Mononuclear cell (primary cell): ENCODE results near the gene CTSW. TPM values are rescaled to one million over a fixed set of nuclear protein-coding genes. Genes with fewer than 3 reads are reported as not detected.
A peak's percentile ranks its signal among the peaks of the same experiment; 100 is the strongest.
"Not testable (repeated sequence)": the region's sequence is repeated elsewhere in the genome, so short reads cannot be mapped to it uniquely, and the experiment has no call there.

Experiments used
- H3K27me3 ChIP-seq: 2 replicates; pipeline ENCODE4 v1.6.0; 2011; ENCODE audit warnings: low read length, control low read depth; ENCODE audit not compliant: insufficient read depth
- H3K4me1 ChIP-seq: 2 replicates; pipeline ENCODE4 v1.5.1; 2011; ENCODE audit warnings: mild to moderate bottlenecking, low read length, control low read depth; ENCODE audit not compliant: insufficient read depth
- H3K4me3 ChIP-seq: 2 replicates; pipeline ENCODE4 v1.5.1; 2011; ENCODE audit warnings: mild to moderate bottlenecking, low read length, moderate library complexity
- H3K9me3 ChIP-seq: 2 replicates; pipeline ENCODE4 v1.5.1; 2011; ENCODE audit warnings: low read depth, mild to moderate bottlenecking, control low read depth, low read length
- total RNA-seq: library from RNA; depleted of rRNA; stranded (reverse); fragments of >200 nt; gene quantifications from one replicate; pipeline ENCODE4 v1.2.3, GENCODE V29; 2012

CTSW gene
- total RNA-seq, 1 donor, result 130 TPM

DNA sequence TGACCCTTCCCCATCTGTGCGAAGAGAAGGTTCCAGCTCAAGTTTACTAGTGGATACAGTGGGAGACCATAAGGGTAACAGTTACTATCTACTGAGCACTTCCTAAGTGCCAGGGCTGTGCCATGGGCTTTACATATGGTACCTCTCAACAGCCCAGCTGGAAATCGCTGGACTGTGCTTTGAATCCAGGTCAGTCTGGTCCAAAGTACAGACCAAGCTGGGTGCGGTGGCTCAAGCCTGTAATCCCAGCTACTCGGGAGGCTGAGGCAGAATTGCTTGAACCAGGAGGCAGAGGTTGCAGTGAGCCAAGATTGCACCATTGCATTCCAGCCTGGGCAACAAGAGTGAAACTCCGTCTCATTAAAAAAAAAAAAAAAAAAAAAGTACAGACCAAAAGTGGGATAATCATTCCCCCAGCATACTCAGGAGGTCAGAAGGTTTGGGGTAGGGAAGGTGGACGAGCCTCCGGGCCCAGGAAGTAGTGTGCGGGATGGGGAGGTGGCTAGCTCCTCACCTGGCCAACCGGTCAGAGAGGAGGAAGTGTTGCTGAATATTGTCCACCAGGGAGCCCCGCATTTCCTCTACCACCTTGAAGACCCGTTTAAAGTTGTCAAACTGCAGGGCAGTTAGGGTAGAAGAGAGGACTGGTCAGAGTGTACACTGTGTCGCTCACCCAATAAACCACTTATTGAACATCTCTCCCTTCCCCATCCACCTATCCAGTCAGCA is 6.3 kb downstream of the CTSW start:
- Histone ChIP-seq H3K27me3 (no peaks in the 10 kb centered on the region), H3K4me1 (peaks cover 48% of the 10 kb centered on the region)

GRCh38 chr11:65886826-65887722 is 7.4 kb downstream of the CTSW start:
- Histone ChIP-seq H3K4me3 (peak overlapping the region; percentile 71), H3K9me3 (no peaks in the 10 kb centered on the region), H3K4me1 (peaks cover 55% of the 10 kb centered on the region), H3K27me3 (no peaks in the 10 kb centered on the region)

More for the DNA sequence above, 6.3 kb downstream of the CTSW start:
- no peaks in the 10 kb centered on the region for H3K9me3 ChIP-seq
- H3K4me3 ChIP-seq, result no peak overlapping the region

DNA sequence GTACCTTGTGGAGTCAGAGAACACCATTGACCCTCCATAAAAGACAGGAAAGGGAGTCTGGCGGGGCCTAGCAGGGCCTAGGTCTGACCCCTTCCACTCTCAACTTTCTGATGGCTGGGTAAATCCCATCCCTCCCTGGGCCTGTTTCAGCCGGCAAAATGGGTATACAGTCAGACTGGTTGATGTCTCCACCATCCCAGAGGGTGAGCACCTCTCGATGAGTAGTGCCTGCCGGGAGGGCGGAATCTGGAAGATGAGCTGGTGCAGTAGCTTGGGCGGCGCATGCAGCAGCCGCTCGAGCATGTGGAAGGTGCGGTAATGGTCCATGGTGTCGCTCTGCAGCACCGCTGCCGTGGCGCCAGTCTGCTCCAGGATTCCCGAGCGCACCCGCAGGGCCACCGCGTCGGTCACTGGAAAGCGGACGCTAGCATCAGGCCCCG is 8.1 kb downstream of the CTSW start:
- H3K9me3 ChIP-seq, result no peaks in the 10 kb centered on the region
- H3K27me3 ChIP-seq, result no peaks in the 10 kb centered on the region
- H3K4me1 ChIP-seq, result peaks cover 61% of the 10 kb centered on the region
- peak overlapping the region; percentile 71 for H3K4me3 ChIP-seq

DNA sequence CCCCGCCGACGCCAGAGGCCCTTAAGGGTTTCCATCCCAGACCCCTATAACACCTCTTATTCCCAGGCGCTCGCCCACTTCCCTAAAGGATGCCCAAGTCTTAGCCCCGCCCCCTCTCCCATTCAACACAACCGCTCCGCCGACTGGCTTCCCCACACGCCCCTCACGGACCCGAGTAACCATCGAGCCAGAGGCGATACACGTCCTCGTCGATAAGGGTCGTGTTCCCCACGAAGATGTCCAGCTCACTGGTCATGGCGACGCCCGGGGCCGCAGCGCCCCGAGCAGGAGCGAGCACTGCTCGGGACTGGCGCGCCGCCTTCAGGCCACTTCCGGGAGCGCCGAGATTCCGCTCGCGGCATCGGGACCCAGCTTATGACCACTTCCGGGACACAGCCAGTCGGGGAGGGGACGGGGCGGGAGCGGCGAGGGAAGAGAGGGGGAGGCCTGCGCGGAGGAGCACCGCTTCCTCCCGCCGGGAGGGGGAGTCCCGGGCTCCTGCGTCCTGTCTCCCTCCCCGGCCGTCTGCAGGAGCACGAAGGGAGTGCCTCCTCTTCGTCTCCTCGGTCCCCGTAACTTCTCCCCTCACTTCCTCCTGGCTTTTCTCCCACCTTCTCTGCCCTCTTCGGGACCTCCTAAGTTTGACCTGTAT is 8.7 kb downstream of the CTSW start, which contains the start of gene FIBP:
TSS of gene FIBP (minus strand) at position 309 of the 652 bp plus-strand sequence. CDS start at position 256, 53 bp downstream.
- H3K4me3 ChIP-seq, result peak within 1 kb of the TSS; percentile 71
- no peaks in the 10 kb centered on the region for H3K27me3 ChIP-seq
- H3K9me3 ChIP-seq, result no peaks in the 10 kb centered on the region
- peaks cover 67% of the 10 kb centered on the region for H3K4me1 ChIP-seq

- Histone ChIP-seq H3K27me3 (no peaks in the 10 kb centered on the region), H3K4me1 (peaks cover 77% of the 10 kb centered on the region), H3K9me3 (no peaks in the 10 kb centered on the region), H3K4me3 (peak within 1 kb of the TSS; percentile 58)
Observed at GRCh38 chr11:65890324-65891218, 10.9 kb downstream of the CTSW start, which contains the start of gene CCDC85B. Gene CCDC85B, plus strand, starts transcription at chr11:65890673. Its CDS starts 111 bp downstream, at chr11:65890784.

DNA sequence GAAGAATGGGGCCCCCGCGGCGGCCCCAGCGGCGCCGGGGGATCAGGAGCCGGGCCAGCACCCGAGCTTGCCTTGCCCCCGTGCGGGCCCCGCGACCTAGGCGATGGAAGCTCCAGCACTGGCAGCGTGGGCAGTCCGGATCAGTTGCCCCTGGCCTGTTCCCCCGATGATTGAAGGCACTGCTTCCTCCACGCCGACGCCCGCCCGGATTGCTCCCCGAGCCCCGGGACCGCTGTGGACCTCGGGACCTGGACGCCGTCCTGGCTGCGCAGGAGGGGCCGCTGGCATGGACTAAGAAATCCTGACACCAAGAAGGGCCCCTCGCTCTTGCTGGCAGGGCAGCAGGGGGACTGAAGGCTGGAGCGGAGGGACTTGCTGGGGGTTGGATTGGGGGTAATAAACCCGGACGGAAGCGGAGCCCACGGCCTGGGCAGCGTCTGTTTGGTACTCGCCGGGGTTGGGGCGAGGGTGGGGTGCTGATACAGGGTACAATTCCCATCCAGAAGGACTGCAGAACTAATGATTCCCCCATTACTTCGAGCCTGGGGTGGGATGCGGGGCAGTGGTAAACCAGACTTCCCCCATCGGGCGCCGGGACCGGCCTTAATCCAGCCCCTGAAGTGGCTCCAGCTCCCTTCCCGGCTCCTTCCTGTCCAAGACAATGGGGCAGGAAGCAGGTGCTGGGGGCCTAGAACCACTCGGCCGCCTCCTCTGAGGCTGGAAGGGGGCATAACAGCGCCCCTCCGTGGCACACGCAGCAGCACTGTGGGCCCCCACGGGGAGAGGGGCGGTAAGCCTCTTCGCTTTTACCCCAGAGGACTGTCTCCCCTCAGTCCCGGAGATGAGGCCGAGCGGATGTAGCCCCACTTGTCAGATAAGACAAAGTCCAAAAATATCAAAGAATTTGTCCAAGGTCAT is 11.8 kb downstream of the CTSW start:
- H3K4me1 ChIP-seq, result peaks cover 77% of the 10 kb centered on the region
- H3K27me3 ChIP-seq, result no peaks in the 10 kb centered on the region
- H3K9me3 ChIP-seq, result no peaks in the 10 kb centered on the region
- peak overlapping the region; percentile 58 for H3K4me3 ChIP-seq

GRCh38 chr11:65892137-65892540 is 12.5 kb downstream of the CTSW start:
- H3K27me3 ChIP-seq, H3K9me3 ChIP-seq: not testable (repeated sequence)
- Histone ChIP-seq H3K4me3 (peak overlapping the region; percentile 58), H3K4me1 (peaks cover 72% of the 10 kb centered on the region)

DNA sequence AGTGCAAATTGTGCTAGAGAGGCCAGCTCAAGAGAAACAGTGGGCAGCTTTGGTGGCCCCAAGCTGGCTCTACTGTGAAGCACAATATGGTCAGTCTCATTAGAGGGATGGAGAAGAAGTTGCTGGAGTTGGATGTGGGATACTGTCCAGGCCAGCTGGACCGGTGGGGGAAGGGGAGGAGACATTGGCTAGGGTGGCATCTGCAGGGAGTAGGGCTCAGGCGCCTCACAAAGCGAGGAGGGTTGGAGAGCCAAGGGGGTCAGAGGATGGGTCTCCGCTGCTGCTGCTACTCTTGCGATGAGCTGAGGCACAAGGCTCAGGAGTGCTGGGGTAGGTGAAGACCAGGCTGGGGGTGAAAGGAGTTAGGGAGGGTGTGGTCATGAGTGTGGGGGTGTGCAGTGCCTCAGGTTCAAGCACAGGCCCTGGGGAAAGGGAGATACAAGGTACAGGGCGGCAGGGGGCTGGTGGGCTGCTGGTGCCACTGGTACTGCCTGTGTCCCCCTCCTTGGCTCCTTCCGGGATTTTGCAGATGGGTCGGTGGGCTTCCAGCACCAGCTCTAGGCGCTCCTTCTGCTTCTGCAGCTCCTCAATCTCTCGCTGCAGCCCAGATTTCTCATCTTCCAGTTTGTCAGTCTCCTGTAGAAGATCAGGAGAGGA is 13.2 kb downstream of the CTSW start:
- H3K27me3 ChIP-seq, result no peaks in the 10 kb centered on the region
- no peaks in the 10 kb centered on the region for H3K9me3 ChIP-seq
- no peak overlapping the region for H3K4me3 ChIP-seq
- peaks cover 65% of the 10 kb centered on the region for H3K4me1 ChIP-seq

GRCh38 chr11:65894034-65894591 is 14.5 kb downstream of the CTSW start:
- Histone ChIP-seq H3K27me3 (peaks cover 2% of the 10 kb centered on the region), H3K4me1 (peaks cover 66% of the 10 kb centered on the region), H3K9me3 (no peaks in the 10 kb centered on the region), H3K4me3 (peak overlapping the region; percentile 27)

DNA sequence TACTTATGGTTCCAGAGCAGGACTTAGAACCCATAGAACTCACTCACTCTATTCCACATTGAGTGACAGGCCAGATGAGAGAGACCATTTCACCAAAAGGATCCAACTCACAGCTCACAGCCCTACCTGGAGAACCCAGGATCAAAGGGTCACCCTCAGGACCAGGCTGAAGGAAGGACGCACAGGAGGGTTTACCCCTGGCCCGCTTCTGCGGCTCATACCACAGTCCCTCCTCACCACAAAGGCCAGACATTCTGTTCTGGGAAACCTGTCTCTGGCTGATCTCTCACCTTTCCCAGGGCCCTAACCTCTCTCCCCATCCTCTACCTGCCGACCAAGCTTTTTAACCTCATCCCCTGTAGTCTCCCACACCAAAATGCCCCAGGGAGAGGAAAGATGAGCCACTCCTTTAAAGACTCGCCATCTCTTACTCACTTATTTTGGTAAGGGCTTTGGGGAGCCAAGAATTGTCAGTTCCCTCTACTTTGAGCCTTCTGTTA is 15.9 kb downstream of the CTSW start:
- no peaks in the 10 kb centered on the region for H3K9me3 ChIP-seq
- peaks cover 65% of the 10 kb centered on the region for H3K4me1 ChIP-seq
- H3K27me3 ChIP-seq, result peaks cover 6% of the 10 kb centered on the region
- H3K4me3 ChIP-seq, result no peak overlapping the region

- Histone ChIP-seq H3K27me3 (peaks cover 6% of the 10 kb centered on the region), H3K9me3 (no peaks in the 10 kb centered on the region), H3K4me1 (peaks cover 63% of the 10 kb centered on the region), H3K4me3 (no peak overlapping the region)
Observed at GRCh38 chr11:65896034-65896999, 16.7 kb downstream of the CTSW start.
